Lower lobe of right lung (tissue), 2 donors: ENCODE results near the gene VENTX. TPM values are rescaled to one million over a fixed set of nuclear protein-coding genes. Genes with fewer than 3 reads are reported as not detected.

ENCODE experiments used
- ATAC-seq, 2 donors: fragments of 200-7000 bp; cut with Tn5 transposase; one replicate each; pipeline ENCODE4 v1.9.1; 2020 to 2022; ENCODE audit warnings: mild to moderate bottlenecking in 2 of 2, moderate library complexity in 2 of 2
- DNase-seq: peaks from one replicate; pipeline ENCODE4 v3.0.0-alpha.2; 2020
- H3K27ac ChIP-seq: fragments of 200-600 bp; one replicate; pipeline ENCODE4 v1.8.0; 2022
- H3K27me3 ChIP-seq: fragments of 200-600 bp; one replicate; pipeline ENCODE4 v1.8.0; 2022; ENCODE audit warnings: low read depth
- H3K36me3 ChIP-seq: fragments of 200-600 bp; one replicate; pipeline ENCODE4 v1.8.0; 2022; ENCODE audit warnings: mild to moderate bottlenecking
- H3K4me1 ChIP-seq: fragments of 200-600 bp; one replicate; pipeline ENCODE4 v1.8.0; 2022
- H3K4me3 ChIP-seq: fragments of 200-600 bp; one replicate; pipeline ENCODE4 v1.8.0; 2022; ENCODE audit warnings: mild to moderate bottlenecking
- H3K9me3 ChIP-seq: fragments of 200-600 bp; one replicate; pipeline ENCODE4 v1.8.0; 2022
- intact Hi-C: fragments of 100-400 bp; cut with DNase I; formaldehyde crosslinking; loops from one replicate; pipeline ENCODE4 v1.11.0; 2022
- total RNA-seq: library from RNA; stranded (reverse); fragmentation: NEBNext Ultra II Directional; extraction: Animal tissue kit (Norgen Biotek cat#: 25700); gene quantifications from one replicate; pipeline ENCODE4 v1.2.1, GENCODE V29; 2021
- TF ChIP-seq, protein P1 (sequence below): fragments of 200-600 bp; IDR thresholded peaks from one replicate; pipeline ENCODE4 v1.8.0; 2022; ENCODE audit warnings: antibody characterized with exemption, mild to moderate bottlenecking
- donor health status: DM: no; HTN: yes; CAD: no; lungs with severe emphysema.

VENTX gene
- total RNA-seq, 1 donor from 2014 or later = 4.5 TPM

DNA sequence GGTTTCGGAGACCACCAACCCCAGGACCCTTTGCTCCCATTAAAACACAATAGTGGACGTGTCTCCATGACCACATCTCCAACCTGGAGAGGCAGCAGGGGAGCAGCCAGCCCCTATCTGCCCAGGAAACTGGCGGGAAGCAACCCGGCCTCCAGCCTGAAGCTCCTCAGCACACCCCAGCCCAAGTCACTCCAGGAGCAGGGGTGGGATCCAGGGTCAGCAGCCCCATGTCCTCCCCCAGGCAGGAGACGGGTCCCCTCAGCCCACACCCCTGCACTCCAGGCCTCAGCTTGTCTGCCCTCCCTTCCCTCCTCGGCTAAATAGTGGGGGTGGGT, 38.4 kb downstream of the VENTX start:
- peak overlapping the region; percentile 50 for H3K4me3 ChIP-seq
- intact Hi-C loops = no loop called here
- peaks cover 25% of the 10 kb centered on the region for H3K36me3 ChIP-seq
- H3K27me3 ChIP-seq = peaks cover 18% of the 10 kb centered on the region
- no peaks in the 10 kb centered on the region for H3K9me3 ChIP-seq
- TF ChIP-seq, protein P1, sequence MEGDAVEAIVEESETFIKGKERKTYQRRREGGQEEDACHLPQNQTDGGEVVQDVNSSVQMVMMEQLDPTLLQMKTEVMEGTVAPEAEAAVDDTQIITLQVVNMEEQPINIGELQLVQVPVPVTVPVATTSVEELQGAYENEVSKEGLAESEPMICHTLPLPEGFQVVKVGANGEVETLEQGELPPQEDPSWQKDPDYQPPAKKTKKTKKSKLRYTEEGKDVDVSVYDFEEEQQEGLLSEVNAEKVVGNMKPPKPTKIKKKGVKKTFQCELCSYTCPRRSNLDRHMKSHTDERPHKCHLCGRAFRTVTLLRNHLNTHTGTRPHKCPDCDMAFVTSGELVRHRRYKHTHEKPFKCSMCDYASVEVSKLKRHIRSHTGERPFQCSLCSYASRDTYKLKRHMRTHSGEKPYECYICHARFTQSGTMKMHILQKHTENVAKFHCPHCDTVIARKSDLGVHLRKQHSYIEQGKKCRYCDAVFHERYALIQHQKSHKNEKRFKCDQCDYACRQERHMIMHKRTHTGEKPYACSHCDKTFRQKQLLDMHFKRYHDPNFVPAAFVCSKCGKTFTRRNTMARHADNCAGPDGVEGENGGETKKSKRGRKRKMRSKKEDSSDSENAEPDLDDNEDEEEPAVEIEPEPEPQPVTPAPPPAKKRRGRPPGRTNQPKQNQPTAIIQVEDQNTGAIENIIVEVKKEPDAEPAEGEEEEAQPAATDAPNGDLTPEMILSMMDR = no peak
- H3K4me1 ChIP-seq = peaks cover 46% of the 10 kb centered on the region
- no peak for DNase-seq
- ATAC-seq = no peak
- H3K27ac ChIP-seq = peak overlapping the region; percentile 81

DNA sequence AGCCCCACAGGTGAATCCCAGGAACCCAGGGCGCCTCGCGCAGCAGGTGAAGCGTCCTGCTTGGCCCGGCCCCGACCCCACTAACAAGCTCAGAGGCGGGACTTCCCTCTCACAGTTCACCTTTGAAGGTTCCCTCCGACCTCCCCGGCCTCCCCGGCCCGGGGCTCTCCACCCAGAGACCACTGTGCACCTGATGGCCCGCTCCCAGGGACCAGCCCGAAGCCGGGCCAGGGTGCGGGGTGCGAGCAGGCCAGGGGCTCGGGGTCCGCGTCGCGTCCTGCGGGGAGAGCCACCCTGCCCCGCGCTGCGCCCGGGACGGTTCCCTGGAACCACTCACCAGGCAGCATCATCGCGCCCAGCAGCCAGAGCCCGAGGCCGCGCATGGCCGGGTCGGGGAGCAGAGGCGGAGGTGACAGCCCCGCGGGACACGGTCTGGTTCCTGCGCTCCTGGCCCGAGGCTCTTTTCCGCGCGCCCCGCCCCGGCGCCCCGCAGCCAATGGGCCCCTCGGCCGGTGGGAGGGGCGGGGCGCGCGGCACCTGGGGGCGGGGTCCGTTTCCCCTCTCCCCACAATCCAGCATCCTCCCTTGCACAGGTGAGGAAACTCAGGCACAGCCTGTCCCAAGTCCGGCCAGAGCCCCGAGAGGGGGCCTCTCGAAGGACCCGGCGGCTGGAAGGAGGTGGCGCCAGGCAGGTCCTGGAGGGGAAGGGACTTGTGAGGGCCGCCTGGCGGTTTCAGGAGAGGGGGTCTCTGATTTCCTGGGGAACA, 39.0 kb downstream of the VENTX start, which contains the start of gene ADAM8:
Gene ADAM8, minus strand, starts transcription at position 434 of the 767 bp plus-strand sequence. Its CDS starts 51 bp downstream, at position 383.
- DNase-seq (peak; percentile 77), ATAC-seq (peak; percentile 54 to 62)
- Histone ChIP-seq H3K4me1 (peaks cover 46% of the 10 kb centered on the region), H3K36me3 (peaks cover 31% of the 10 kb centered on the region), H3K4me3 (peak within 1 kb of the TSS; percentile 50), H3K27ac (peak within 1 kb of the TSS; percentile 81), H3K27me3 (peaks cover 18% of the 10 kb centered on the region), H3K9me3 (no peaks in the 10 kb centered on the region)
- TF ChIP-seq, protein P1 = no peak
- intact Hi-C loops = no loop called here

DNA sequence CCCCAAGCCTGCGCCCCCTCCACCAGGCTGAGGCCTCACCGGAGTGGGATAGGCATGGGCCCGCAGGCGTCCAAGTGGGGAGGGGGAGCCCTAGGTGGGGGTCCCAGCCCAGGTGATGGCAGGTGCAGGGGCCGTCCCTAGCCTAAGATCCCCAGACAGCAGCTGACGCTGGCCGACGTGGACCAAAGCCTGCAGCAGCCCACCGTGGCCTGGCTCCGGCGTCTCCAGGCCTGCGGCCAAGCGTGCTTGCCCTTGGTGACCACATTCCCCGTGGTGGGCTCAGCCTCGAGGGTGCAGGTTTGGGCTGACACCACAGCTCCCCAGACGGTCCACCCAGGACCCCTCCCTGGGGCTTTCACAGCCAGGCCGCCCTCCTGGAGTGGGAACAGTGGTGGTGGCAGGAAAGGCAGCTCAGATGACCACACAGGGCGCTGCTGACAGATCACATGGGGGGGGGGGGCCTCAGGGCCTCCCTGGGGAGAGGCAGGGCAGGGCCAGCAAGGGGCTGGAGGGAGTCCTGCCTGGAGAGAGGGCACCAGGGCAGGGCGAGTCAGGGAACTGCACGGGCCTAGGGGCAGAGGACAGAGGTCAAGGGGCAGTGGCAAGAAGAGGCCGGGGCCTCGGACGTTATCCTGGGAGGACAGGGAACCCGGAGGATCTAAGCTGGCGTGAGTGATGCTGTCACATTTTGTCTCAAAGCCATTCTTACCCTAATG, 39.8 kb downstream of the VENTX start:
- Histone ChIP-seq H3K4me1 (peaks cover 46% of the 10 kb centered on the region), H3K27ac (peak overlapping the region; percentile 81), H3K4me3 (peak overlapping the region; percentile 50), H3K9me3 (no peaks in the 10 kb centered on the region), H3K36me3 (peaks cover 39% of the 10 kb centered on the region), H3K27me3 (peaks cover 18% of the 10 kb centered on the region)
- no peak for ATAC-seq
- TF ChIP-seq, protein P1 = no peak
- DNase-seq = no peak
- intact Hi-C loops = no loop called here

DNA sequence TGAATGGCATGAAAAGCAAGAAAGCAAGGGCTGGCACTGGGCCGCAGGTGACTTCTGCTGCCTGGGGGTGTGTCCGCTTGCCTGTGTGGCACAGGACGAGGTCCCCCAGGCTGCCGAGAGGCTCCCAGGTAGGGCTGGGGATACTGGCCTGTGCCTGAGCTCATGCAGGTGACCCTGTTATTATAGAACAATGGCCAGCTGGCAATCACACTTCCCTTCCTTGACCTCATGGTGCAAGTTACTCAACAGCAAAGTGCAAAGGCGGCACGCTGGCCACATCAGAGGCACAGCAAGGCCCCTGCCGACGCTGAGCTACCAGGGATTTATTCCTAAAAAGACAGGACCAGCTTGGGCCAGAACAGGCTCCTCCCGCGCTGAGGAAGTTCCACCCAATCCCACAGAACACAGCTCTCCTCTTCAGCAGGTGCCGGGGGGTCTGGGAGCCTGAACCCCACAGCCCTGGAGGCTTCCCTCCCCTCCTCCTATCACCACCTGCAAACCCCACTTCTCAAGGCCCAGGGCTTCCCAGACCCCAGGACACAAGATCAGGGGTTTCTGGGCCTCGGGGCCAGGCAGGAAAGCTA, 40.4 kb downstream of the VENTX start:
- no peak for DNase-seq
- TF ChIP-seq, protein P1 = no peak
- Histone ChIP-seq H3K27ac (peak overlapping the region; percentile 81), H3K36me3 (peaks cover 44% of the 10 kb centered on the region), H3K4me1 (peaks cover 46% of the 10 kb centered on the region), H3K27me3 (peaks cover 18% of the 10 kb centered on the region), H3K4me3 (peak overlapping the region; percentile 19), H3K9me3 (no peaks in the 10 kb centered on the region)
- intact Hi-C loops = no loop called here
- no peak for ATAC-seq

DNA sequence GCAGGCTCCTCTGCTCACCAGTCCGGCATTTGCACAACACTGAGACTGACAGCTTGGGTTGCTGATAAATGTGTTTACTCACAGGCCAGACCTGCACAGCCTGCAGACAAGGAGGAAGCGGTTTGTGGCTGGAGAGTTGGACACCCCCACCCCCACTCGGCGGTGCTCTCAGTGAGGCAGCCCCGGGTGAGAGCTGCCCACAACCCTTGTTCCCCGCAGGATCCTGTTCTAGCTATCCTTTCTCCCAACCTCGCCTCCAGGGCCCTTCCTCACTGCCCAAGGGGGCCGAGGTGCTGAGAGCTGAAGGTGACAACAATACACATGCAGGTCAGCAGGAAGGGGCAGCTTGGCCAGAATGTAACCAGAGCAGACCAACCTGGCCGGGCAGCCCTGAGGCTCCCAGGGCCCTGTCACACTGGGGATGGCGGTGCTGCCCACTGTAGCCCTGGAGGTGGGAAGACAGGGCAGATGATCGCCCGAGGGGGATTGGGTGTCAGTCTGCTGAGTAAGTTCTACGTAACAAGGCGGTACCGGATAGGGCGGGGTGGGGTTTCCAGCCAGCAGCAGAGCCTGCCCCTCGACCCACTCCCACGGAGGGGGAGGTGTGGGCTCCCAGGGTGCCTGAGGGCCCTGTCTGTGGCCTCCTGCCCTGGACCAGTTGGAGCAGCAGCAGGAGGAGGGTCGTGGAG, 41.1 kb downstream of the VENTX start:
- intact Hi-C loops = no loop called here
- Histone ChIP-seq H3K36me3 (peaks cover 43% of the 10 kb centered on the region), H3K9me3 (no peaks in the 10 kb centered on the region), H3K4me1 (peaks cover 46% of the 10 kb centered on the region), H3K27me3 (peaks cover 18% of the 10 kb centered on the region), H3K4me3 (peak overlapping the region; percentile 19), H3K27ac (peak overlapping the region; percentile 81)
- TF ChIP-seq, protein P1 = no peak
- peak; percentile 83 for DNase-seq
- peak; percentile 42 to 65 for ATAC-seq
